HepG2 (cell line): ENCODE measurements around the gene STAG3. TPM values are rescaled to one million over a fixed set of nuclear protein-coding genes. Genes with fewer than 3 reads are reported as not detected.

Experiments
- HHEX ChIP-seq: IDR thresholded peaks from 2 replicates; pipeline ENCODE4 v1.6.1; 2016; ENCODE audit warnings: control low read depth
- ISX ChIP-seq: sonication (generic); formaldehyde crosslinking; conservative IDR thresholded peaks from 2 replicates; pipeline ENCODE4 v1.5.0; 2020; ENCODE audit warnings: missing genetic modification reagents
- KIAA2018 ChIP-seq: sonication (generic); formaldehyde crosslinking; IDR thresholded peaks from 2 replicates; pipeline ENCODE4 v1.5.0; 2020; ENCODE audit warnings: mild to moderate bottlenecking, missing genetic modification reagents, borderline replicate concordance
- PTBP1 ChIP-seq: fragments of 200-400 bp; formaldehyde crosslinking; IDR thresholded peaks from 2 replicates; pipeline ENCODE4 v1.6.1; 2018; ENCODE audit warnings: low read length, low read depth; ENCODE audit not compliant: poor library complexity, severe bottlenecking
- TBX2 ChIP-seq: sonication (generic); formaldehyde crosslinking; IDR thresholded peaks from 2 replicates; pipeline ENCODE4 v1.5.0; 2020; ENCODE audit warnings: missing genetic modification reagents, mild to moderate bottlenecking, borderline replicate concordance
- ZBTB2 ChIP-seq: sonication (generic); formaldehyde crosslinking; IDR thresholded peaks from 2 replicates; pipeline ENCODE4 v1.8.0; 2022; ENCODE audit warnings: low read depth, missing genetic modification reagents
- ZFP41 ChIP-seq: sonication (generic); formaldehyde crosslinking; IDR thresholded peaks from 2 replicates; pipeline ENCODE4 v1.4.0; 2020; ENCODE audit warnings: mild to moderate bottlenecking, missing genetic modification reagents, borderline replicate concordance
- ZFYVE20 ChIP-seq: sonication (generic); formaldehyde crosslinking; IDR thresholded peaks from 2 replicates; pipeline ENCODE4 v1.8.0; 2023; ENCODE audit warnings: low read depth, mild to moderate bottlenecking, moderate library complexity, missing genetic modification reagents, borderline replicate concordance
- ZNF20 ChIP-seq: sonication (generic); formaldehyde crosslinking; IDR thresholded peaks from 2 replicates; pipeline ENCODE4 v1.4.0; 2020; ENCODE audit warnings: mild to moderate bottlenecking, moderate library complexity, missing genetic modification reagents
- ZNF329 ChIP-seq: sonication (generic); formaldehyde crosslinking; IDR thresholded peaks from 2 replicates; pipeline ENCODE4 v1.9.0; 2021; ENCODE audit warnings: low read depth, mild to moderate bottlenecking, missing genetic modification reagents
- ZNF605 ChIP-seq: sonication (generic); formaldehyde crosslinking; IDR thresholded peaks from 2 replicates; pipeline ENCODE4 v1.8.0; 2022; ENCODE audit warnings: mild to moderate bottlenecking, missing genetic modification reagents
- polyA plus RNA-seq, 8 experiments: library from polyadenylated mRNA; depleted of rRNA in 3 of 8; stranded (reverse) in 7 of 8; unstranded in 1 of 8; fragments of >200 nt; fragmentation: Illumina TruSeq in 4 of 8; extraction: Trizol in 4 of 8; gene quantifications; 2 replicates each; pipeline versions ENCODE4 v1.2.1 to v1.2.3, GENCODE V29; 2011 to 2016; ENCODE audit warnings: low read depth in 4 of 8, missing spikeins in 1 of 8, mixed read lengths in 1 of 8; ENCODE audit not compliant: insufficient read depth in 1 of 8
- total RNA-seq, 5 experiments: library from RNA; depleted of rRNA; stranded (reverse); fragments of >200 nt; fragmentation: Illumina TruSeq; extraction: Trizol; gene quantifications; 2 replicates each; pipeline ENCODE4 v1.2.3, GENCODE V29; 2016; ENCODE audit warnings: low read depth in 1 of 5
- TF ChIP-seq, protein P1 (sequence below): conservative IDR thresholded peaks from 2 replicates; pipeline ENCODE4 v1.6.1; 2018; ENCODE audit warnings: missing genetic modification reagents
- TF ChIP-seq, protein P2 (sequence below): sonication (generic); IDR thresholded peaks from 2 replicates; pipeline ENCODE4 v1.6.1; 2016; ENCODE audit warnings: low read depth, borderline replicate concordance
- TF ChIP-seq, protein P3 (sequence below): sonication (generic); formaldehyde crosslinking; IDR thresholded peaks from 2 replicates; pipeline ENCODE4 v1.4.0; 2020; ENCODE audit warnings: missing genetic modification reagents, borderline replicate concordance

STAG3 gene
- total and polyA plus RNA-seq, 2 of the 13 experiments (the other 11 are each of a cell fraction or from before 2014, with no cell fraction given): 0.09 to 0.33 TPM

GRCh38 chr7:100157334-100158228 lies 20.1 kb upstream of the STAG3 start (continued):
- TF ChIP-seq, protein P1, sequence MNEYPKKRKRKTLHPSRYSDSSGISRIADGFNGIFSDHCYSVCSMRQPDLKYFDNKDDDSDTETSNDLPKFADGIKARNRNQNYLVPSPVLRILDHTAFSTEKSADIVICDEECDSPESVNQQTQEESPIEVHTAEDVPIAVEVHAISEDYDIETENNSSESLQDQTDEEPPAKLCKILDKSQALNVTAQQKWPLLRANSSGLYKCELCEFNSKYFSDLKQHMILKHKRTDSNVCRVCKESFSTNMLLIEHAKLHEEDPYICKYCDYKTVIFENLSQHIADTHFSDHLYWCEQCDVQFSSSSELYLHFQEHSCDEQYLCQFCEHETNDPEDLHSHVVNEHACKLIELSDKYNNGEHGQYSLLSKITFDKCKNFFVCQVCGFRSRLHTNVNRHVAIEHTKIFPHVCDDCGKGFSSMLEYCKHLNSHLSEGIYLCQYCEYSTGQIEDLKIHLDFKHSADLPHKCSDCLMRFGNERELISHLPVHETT: peak; percentile 77
- TF ChIP-seq ZNF20 (no peak), ISX (no peak), ZNF605 (no peak), TBX2 (CRISPR knock-in tag) (peak; percentile 69; the same call in 1 of the 2 replicates), PTBP1 (no peak), ZBTB2 (peak; percentile 92), ZFP41 (CRISPR knock-in tag) (no peak), ZFYVE20 (CRISPR knock-in tag) (no peak), ZNF329 (CRISPR knock-in tag) (no peak), HHEX (CRISPR knock-in tag) (peak; percentile 30; the same call in 1 of the 2 replicates), KIAA2018 (no peak)
- TF ChIP-seq, protein P2, sequence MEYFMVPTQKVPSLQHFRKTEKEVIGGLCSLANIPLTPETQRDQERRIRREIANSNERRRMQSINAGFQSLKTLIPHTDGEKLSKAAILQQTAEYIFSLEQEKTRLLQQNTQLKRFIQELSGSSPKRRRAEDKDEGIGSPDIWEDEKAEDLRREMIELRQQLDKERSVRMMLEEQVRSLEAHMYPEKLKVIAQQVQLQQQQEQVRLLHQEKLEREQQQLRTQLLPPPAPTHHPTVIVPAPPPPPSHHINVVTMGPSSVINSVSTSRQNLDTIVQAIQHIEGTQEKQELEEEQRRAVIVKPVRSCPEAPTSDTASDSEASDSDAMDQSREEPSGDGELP: peak; percentile 46; the same call in 1 of the 2 replicates
- TF ChIP-seq, protein P3, sequence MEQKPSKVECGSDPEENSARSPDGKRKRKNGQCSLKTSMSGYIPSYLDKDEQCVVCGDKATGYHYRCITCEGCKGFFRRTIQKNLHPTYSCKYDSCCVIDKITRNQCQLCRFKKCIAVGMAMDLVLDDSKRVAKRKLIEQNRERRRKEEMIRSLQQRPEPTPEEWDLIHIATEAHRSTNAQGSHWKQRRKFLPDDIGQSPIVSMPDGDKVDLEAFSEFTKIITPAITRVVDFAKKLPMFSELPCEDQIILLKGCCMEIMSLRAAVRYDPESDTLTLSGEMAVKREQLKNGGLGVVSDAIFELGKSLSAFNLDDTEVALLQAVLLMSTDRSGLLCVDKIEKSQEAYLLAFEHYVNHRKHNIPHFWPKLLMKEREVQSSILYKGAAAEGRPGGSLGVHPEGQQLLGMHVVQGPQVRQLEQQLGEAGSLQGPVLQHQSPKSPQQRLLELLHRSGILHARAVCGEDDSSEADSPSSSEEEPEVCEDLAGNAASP (CRISPR knock-in tag): peak; percentile 91
